ENCODE data around the gene BCL7C. TPM values are rescaled to one million over a fixed set of nuclear protein-coding genes. Genes with fewer than 3 reads are reported as not detected.

The BCL7C gene
- polyA plus RNA-seq, 1 donor from 2014 or later: 39.2 TPM

GRCh38 chr16:30923554-30924075 lies 29.7 kb upstream of the BCL7C start, which contains the start of gene FBXL19:
TSS of gene FBXL19 (plus strand) at chr16:30923572. CDS start at chr16:30925755, 2,183 bp downstream.
- H3K27me3 ChIP-seq (ENCODE audit: insufficient read depth, low read depth, low read length): no peaks in the 10 kb centered on the region
- H3K27ac ChIP-seq (ENCODE audit: low read length): peak within 1 kb of the TSS; percentile 95
- no peaks in the 10 kb centered on the region for H3F3A ChIP-seq (ENCODE audit: insufficient read depth, low read length, poor library complexity, severe bottlenecking)
- H2AFZ ChIP-seq (ENCODE audit: low read depth, low read length): no peak within 1 kb of the TSS
- H3K36me3 ChIP-seq (ENCODE audit: insufficient read depth, low read length): no peaks in the 10 kb centered on the region
- TF ChIP-seq POLR2AphosphoS5 (IDR thresholded peaks at IDR 0.05): peak; percentile 53
- TF ChIP-seq RAD21 (conservative IDR thresholded peaks at IDR 0.05): no peak
- no peak for TF ChIP-seq EZH2 (IDR thresholded peaks at IDR 0.05; ENCODE audit: borderline replicate concordance, insufficient read depth, low read length, poor library complexity, severe bottlenecking)
- no peak for TF ChIP-seq TAF1 (IDR thresholded peaks at IDR 0.05; ENCODE audit: low read depth)
- peak within 1 kb of the TSS; percentile 87 for H3K4me3 ChIP-seq (ENCODE audit: low read length)
- no peaks in the 10 kb centered on the region for H3K9me3 ChIP-seq (ENCODE audit: low read length)
- peaks cover 11% of the 10 kb centered on the region for H3K79me2 ChIP-seq (replicated peaks; ENCODE audit: insufficient read depth, low read length)
- H3K9me2 ChIP-seq (ENCODE audit: insufficient read depth, low read length): no peaks in the 10 kb centered on the region
- H3K9ac ChIP-seq (ENCODE audit: low read length): peak within 1 kb of the TSS; percentile 88
- no peaks in the 10 kb centered on the region for H4K20me1 ChIP-seq (ENCODE audit: insufficient read depth)
- H3K4me2 ChIP-seq (ENCODE audit: low read length): peak within 1 kb of the TSS; percentile 91

GRCh38 chr16:30922960-30923535 lies 29.2 kb upstream of the BCL7C start:
- no peaks in the 10 kb centered on the region for H4K20me1 ChIP-seq (ENCODE audit: insufficient read depth)
- peaks cover 11% of the 10 kb centered on the region for H3K79me2 ChIP-seq (replicated peaks; ENCODE audit: insufficient read depth, low read length)
- H3K9me3 ChIP-seq (ENCODE audit: low read length): no peaks in the 10 kb centered on the region
- no peak overlapping the region for H2AFZ ChIP-seq (ENCODE audit: low read depth, low read length)
- no peaks in the 10 kb centered on the region for H3K9me2 ChIP-seq (ENCODE audit: insufficient read depth, low read length)
- H3K36me3 ChIP-seq (ENCODE audit: insufficient read depth, low read length): no peaks in the 10 kb centered on the region
- no peaks in the 10 kb centered on the region for H3F3A ChIP-seq (ENCODE audit: insufficient read depth, low read length, poor library complexity, severe bottlenecking)
- peak overlapping the region; percentile 88 for H3K9ac ChIP-seq (ENCODE audit: low read length)
- H3K27ac ChIP-seq (ENCODE audit: low read length): peak overlapping the region; percentile 95
- H3K4me2 ChIP-seq (ENCODE audit: low read length): no peak overlapping the region
- H3K4me3 ChIP-seq (ENCODE audit: low read length): peak overlapping the region; percentile 87
- no peaks in the 10 kb centered on the region for H3K27me3 ChIP-seq (ENCODE audit: insufficient read depth, low read depth, low read length)
- TF ChIP-seq MXI1 (conservative IDR thresholded peaks at IDR 0.05; ENCODE audit: poor library complexity, severe bottlenecking) (peak; percentile 71), SMC3 (conservative IDR thresholded peaks at IDR 0.05; ENCODE audit: poor library complexity) (no peak), RAD21 (conservative IDR thresholded peaks at IDR 0.05) (no peak), EZH2 (IDR thresholded peaks at IDR 0.05; ENCODE audit: borderline replicate concordance, insufficient read depth, low read length, poor library complexity, severe bottlenecking) (no peak), CTCF (IDR thresholded peaks at IDR 0.05; ENCODE audit: poor library complexity, severe bottlenecking) (no peak), REST (IDR thresholded peaks at IDR 0.05; ENCODE audit: borderline replicate concordance) (peak; percentile 73), TAF1 (IDR thresholded peaks at IDR 0.05; ENCODE audit: low read depth) (peak; percentile 56), EP300 (conservative IDR thresholded peaks at IDR 0.05; ENCODE audit: poor library complexity, severe bottlenecking) (no peak), POLR2AphosphoS5 (IDR thresholded peaks at IDR 0.05) (peak; percentile 77)

Measured in neural cell (in vitro differentiated cells).